GM19438 (cell line): ENCODE results near the gene UPF2.
"Not testable (repeated sequence)": the region's sequence is repeated elsewhere in the genome, so short reads cannot be mapped to it uniquely, and the experiment has no call there.

Experiments
- ATAC-seq: cut with Tn5 transposase; IDR thresholded peaks from one replicate; pipeline ENCODE4 v1.9.1; 2021; ENCODE audit warnings: low read depth; ENCODE audit not compliant: unreplicated experiment

Gene UPF2

GRCh38 chr10:11909618-11910017 is 133.0 kb downstream of the UPF2 start:
- no peak for ATAC-seq

DNA sequence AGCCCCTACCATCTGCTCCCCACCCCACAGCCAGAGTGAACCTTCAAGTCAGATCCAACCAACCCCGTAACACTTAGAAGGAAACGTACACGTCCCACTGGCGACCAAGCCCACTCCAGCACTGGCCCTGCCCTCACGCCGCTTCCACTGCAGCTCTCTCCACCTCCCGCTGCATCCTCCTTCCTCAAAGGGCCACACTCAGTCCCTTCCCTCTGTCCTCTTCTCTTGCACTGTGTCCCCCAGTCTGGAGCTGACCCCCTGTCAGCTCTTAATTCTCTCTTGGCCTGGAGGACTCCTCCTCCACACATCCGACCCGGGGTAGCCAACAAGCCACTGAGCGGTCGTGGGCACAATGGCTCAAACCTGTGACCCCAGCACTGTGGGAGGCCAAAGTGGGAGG is 133.6 kb downstream of the UPF2 start:
- ATAC-seq, result no peak

DNA sequence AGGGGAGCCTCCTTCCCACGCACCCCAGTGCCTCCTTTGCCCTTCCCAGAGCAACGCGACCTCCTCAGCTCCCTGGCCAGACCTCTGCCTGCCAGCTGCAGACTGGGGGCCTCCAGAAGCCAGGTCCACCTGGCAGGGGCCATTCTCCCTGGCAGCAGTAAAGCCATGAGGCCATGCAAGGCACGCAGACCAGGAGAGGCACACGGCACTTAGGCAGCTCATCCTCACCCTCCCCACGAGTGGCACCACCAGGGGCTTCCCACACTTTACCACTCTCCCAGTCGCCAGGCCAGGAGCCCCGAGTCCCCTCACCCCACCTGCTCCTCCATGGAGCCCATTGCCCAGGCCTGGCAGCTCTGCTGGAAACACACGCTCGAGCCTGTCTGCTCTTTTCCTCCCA is 134.1 kb downstream of the UPF2 start:
- ATAC-seq, result no peak

GRCh38 chr10:11907914-11908313 is 134.7 kb downstream of the UPF2 start:
- no peak for ATAC-seq

DNA sequence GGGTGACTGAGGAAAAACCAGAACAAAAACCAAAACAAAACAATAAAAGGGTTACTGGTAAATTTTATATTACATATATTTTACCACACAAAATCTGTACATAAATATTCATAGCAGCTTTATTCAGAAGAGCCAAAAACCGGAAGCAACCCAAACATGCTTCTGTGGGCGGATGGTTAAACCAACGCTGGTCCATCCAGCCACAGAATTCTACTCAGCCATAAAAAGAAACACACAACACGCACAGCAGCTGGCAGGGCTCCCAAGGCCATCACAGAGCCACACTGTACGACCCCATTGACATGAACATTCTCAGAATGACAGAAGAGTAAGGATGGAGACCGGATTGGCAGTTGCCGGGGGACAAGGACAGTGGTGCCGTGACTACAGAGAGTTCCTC is 135.9 kb downstream of the UPF2 start:
- ATAC-seq, result no peak

DNA sequence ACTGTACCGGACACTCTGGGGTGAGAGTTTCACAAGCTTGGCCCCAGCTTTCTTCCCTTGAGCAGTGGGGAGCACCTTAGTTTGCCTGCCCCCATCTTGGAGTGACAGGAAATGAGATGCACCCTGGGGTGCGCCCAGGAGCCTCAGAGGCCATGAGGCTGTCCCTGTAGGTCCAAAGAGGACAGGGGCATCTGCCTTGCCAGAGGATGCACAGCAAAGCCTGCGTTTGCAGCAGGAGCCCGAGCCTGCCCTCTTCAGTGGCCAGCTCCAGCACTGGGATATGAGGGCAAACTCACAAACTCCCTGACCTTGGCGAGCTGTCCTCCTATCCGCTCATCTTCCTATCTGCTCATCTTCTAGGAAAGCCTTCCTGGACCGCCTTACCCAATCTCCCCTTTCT is 140.0 kb downstream of the UPF2 start:
- ATAC-seq, result no peak

DNA sequence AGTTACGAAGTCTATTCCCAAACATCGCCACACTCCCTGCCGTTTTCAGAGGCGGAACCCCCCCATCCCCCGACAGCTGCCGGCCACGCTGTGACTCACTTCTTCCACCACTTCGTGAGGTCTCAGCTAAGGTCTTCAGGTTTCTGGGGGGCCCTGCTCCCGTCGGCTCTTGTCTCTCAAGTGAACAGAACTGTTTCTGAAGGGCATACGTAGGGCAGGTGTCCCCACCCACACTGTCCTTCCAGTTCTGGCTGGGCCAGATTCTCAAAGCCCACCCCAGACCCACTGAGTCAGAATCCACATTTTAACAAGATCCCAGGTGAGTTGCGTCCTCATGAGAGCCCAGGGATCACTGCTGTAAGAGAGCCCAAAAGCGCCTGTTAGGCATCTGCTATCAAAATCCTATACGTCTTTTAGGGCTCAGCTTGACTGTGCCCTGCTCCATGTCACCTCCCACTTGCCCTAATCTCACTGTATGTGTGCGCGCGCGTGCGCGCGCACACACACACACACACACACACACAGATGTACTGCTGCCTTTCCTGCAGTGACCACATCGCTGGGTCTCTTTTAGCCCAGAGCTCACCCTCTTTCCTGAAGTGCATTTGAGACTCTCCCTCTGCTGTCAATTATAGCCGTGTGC is 140.7 kb downstream of the UPF2 start:
- ATAC-seq, result no peak

GRCh38 chr10:11901454-11901832 is 141.2 kb downstream of the UPF2 start:
- no peak for ATAC-seq

DNA sequence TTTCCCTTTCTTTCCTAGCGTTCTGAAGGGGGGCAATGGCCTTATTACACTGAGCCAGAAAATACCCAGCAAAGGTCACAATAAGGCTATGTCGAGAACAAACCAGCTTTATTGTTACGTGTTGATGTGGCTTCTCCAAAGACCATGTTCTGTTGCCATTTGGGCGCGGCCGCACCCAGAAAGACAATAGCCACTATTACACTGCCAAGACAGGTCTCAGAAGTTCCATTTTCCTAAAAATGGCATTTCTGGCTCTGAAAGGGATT is 141.6 kb downstream of the UPF2 start:
- ATAC-seq, result no peak

DNA sequence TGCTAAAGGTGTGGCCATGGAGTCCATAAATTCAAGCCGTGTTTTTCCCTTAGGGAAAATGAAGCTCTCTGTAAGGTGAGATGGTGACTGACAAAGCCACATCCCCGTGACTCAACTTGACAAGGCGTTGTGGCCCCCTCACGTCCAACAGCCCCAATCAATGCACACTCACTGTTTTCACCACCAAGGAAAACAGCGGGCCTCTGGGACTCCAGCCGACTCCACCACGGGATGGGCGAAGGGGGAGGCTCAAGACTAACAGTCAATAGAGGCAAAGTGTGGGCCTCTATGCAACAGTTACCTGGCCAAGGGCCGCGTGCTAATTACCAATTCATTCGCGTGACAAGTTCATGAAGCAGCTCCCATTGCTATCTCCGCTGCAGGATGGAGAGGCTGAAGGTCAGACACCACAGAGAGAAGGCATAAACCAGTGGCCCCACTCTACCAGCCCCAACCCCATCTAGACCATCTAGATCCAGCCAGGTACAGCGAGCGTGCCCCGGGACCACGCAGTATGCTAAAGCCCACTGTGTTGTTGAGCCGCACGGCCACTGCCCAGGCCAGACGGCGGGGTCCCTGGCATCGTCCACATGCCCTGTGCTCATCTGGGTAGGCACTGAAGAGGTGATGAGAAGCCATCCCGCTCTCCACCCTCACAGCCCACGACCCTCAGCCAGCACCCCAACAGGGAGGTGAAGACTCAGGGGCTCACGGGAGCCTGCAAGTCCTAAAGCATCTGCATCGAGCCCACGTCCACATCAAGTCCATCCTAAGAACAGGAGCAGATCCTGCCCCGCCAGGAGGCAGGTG is 143.3 kb downstream of the UPF2 start:
- no peak for ATAC-seq

GRCh38 chr10:11898372-11899066 is 144.1 kb downstream of the UPF2 start:
- ATAC-seq, result no peak

DNA sequence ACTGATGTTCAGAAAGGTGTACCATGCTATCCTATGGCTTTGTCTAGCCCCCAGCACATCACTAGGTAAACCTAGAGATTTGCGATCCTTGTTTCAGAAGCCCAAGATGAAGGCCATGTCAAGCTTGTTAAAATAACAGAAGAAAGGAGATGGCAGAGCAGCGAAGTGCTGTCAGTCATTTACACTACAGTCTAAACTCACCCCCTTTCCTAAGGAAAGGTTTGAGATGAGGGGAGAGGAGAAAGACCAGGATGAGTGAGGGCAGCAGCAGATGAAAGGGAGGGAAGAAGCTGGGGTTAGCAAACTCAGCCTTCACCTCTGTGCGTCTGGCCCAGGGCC is 144.6 kb downstream of the UPF2 start:
- no peak for ATAC-seq

GRCh38 chr10:11896549-11897200 is 145.9 kb downstream of the UPF2 start:
- ATAC-seq, result no peak

DNA sequence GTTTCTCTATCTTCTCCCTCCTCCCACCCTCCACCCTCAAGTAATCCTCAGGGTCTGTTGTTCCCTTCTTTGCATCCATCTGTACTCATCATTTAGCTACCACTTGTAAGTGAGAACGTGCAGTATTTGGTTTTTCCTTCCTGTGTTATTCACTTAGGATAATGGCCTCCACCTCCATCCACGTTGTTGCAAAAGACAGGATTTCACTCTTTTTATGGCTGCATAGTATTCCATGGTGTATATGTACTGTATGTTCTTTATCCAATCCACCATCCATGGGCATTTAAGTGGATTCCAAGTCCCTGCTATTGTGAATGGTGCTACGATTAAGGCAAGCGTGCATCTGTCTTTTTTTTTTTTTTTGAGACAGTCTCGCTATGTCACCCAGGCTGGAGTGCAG is 147.0 kb downstream of the UPF2 start:
- ATAC-seq, result no peak

- no peak for ATAC-seq
Observed at GRCh38 chr10:11895108-11895466, 147.5 kb downstream of the UPF2 start.

DNA sequence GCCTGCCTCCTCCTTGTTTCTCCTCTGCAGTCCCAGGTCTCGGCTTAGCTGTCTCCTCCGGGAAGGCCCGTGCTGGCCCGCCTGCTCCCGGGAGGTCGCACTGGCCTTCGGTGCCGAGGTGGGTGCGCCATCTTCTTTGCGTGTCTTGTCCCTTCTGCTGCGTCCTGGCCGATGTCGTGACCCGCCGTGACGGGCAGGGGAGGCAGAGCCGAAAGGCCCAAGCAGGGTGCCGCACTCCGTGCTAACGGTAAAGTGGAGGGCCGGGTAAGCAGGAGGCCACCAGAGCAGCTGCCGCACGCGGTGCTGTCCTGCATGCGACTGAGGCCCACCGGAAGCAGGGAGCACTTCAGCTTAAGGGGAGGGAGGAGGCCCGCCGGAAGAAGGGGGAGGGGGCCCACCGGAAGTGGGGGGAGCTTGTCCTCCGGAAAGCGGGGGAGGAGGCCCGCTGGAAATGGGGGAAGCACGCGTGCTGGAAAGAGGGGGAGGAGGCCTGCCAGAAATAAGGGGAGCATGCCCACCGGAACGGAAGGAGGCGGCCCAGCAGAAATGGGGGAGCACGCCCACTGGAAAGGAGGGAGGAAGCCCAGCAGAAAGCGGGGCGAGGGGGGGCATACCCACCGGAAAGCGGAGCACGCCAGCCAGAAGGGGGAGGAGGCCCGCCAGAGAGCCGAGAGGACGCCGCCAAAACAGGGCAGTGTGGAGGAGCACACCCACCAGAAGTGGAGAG is 148.1 kb downstream of the UPF2 start:
- ATAC-seq, result no peak

DNA sequence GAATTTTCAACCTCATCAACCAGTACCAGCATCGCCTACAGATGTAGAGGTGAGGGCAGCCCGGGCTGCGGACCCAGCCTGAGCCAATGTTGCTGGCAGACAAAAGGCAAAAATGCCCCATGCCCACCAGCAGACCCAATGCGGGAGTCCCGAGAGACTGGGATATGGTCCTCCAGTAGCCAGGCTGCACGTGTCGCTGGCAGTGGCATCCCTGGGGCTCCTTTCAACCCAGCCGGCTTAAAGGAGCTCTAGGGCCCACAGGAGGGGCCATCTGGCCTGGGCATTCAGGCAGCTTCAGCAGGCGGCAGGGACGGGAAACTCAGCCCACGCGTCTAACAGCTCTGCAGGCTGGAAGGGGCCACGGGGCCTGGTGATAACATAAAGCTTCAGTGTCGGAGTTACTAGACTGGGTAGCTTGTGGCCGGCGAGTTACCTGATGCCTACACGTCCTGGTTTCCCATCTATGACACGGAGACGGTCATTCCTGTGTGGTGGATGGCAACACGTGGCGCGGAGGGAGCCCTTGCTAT is 148.8 kb downstream of the UPF2 start:
- no peak for ATAC-seq

DNA sequence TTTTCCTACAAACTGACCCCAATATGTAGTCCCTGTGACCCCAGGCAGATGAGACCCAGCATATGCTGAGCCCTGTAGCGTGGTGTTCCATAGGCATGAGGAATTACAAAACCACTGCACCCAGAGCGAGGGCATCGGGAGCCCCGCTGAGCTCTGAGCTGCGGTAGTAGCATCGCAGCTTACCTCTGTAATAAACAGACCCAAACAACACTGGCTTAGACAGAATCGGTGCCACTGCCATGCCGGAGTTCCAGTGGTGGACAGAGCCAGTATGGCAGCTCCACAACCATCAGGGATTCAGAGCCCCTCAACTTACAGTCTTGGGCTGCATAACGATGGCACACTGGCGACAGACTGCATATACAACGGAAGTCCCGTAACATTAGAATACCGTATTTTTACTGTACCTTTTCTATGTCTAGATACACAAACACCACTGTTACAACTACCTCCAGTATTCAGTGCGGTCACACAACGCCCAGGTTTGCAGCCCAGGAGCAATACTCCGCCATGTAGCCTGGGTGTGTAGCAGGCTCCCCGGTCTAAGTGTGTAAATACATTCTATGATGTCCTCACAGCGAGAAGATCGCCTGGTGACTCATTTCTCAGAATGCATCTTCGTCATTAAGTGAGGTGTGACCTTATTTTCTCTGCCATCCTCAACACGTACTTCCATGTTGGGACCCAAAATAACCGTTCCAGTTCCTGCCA is 150.7 kb downstream of the UPF2 start:
- no peak for ATAC-seq

DNA sequence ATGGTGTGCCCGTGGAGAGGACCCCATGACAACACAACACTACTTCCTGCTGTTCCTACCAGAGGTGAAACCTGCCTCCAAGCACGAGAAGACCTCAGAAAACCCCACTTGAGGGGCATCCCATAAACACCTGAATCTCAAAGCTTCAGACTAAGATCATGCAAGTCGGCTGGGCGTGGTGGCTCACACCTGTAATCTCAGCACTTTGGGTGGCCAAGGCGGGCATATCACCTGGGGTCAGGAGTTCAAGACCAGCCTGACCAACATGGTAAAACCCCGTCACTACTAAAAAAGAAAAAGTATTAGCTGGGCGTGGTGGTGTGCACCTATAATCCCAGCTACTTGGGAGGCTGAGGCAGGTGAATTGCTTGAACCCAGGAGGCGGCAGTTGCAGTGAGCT is 153.3 kb downstream of the UPF2 start:
- ATAC-seq, result not testable (repeated sequence)
